ENCODE data around the gene PPP1R18. TPM values are rescaled to one million over a fixed set of nuclear protein-coding genes. Genes with fewer than 3 reads are reported as not detected.

PPP1R18 gene
- total and polyA plus RNA-seq, 2 of the 4 experiments (the other 2 are of a cell fraction), result 31.9 to 134 TPM

DNA sequence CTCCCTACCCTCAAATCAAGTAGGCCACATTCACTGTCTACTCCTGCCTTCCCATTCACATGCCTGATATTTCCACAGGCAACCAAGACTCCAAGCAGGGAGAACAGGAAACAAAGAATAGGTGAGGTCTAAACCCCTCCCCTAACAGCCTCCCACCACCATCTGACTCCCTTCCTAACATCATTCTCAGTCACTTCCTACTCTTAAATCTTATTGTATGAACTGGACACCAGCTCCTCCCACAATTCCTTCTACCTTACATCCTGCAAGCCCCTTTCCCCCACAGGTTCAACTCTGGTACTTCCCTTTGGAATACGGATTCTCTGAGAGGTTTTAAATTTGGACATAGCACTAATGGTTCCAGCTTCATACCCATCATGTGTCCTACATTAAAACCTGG lies 40.5 kb downstream of the PPP1R18 start:
- TF ChIP-seq MAFK (IDR thresholded peaks at IDR 0.05; ENCODE audit: low read depth, low read length), result no peak
- TF ChIP-seq, protein P1, sequence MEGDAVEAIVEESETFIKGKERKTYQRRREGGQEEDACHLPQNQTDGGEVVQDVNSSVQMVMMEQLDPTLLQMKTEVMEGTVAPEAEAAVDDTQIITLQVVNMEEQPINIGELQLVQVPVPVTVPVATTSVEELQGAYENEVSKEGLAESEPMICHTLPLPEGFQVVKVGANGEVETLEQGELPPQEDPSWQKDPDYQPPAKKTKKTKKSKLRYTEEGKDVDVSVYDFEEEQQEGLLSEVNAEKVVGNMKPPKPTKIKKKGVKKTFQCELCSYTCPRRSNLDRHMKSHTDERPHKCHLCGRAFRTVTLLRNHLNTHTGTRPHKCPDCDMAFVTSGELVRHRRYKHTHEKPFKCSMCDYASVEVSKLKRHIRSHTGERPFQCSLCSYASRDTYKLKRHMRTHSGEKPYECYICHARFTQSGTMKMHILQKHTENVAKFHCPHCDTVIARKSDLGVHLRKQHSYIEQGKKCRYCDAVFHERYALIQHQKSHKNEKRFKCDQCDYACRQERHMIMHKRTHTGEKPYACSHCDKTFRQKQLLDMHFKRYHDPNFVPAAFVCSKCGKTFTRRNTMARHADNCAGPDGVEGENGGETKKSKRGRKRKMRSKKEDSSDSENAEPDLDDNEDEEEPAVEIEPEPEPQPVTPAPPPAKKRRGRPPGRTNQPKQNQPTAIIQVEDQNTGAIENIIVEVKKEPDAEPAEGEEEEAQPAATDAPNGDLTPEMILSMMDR (conservative IDR thresholded peaks at IDR 0.05; ENCODE audit: low read depth, low read length), result no peak
- no peak for TF ChIP-seq RFX5 (IDR thresholded peaks at IDR 0.05; ENCODE audit: low read depth, low read length)
- no peak for TF ChIP-seq RCOR1 (IDR thresholded peaks at IDR 0.05; ENCODE audit: insufficient replicate concordance, low read length)
- TF ChIP-seq BHLHE40 (IDR thresholded peaks at IDR 0.05; ENCODE audit: low read depth, low read length), result no peak
- TF ChIP-seq, protein P2, sequence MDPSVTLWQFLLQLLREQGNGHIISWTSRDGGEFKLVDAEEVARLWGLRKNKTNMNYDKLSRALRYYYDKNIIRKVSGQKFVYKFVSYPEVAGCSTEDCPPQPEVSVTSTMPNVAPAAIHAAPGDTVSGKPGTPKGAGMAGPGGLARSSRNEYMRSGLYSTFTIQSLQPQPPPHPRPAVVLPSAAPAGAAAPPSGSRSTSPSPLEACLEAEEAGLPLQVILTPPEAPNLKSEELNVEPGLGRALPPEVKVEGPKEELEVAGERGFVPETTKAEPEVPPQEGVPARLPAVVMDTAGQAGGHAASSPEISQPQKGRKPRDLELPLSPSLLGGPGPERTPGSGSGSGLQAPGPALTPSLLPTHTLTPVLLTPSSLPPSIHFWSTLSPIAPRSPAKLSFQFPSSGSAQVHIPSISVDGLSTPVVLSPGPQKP (IDR thresholded peaks at IDR 0.05; ENCODE audit: borderline replicate concordance, low read depth, low read length), result no peak
- no peak for TF ChIP-seq SMC3 (IDR thresholded peaks at IDR 0.05; ENCODE audit: low read depth, low read length)
- no peak for TF ChIP-seq CEBPB (IDR thresholded peaks at IDR 0.05; ENCODE audit: low read depth, low read length)
- TF ChIP-seq POLR2A (IDR thresholded peaks at IDR 0.05; ENCODE audit: low read depth, low read length), result no peak
- no peak overlapping the region for H2AK5ac ChIP-seq (ENCODE audit: low read depth, low read length)
- no TSS peak for BruUV-seq (replicated peaks)
- H2BK20ac ChIP-seq (ENCODE audit: low read depth, low read length), result no peak overlapping the region
- no peak overlapping the region for H2BK15ac ChIP-seq (ENCODE audit: low read depth, low read length)
- no peak for ATAC-seq (ENCODE audit: low read depth)
- no peaks in the 10 kb centered on the region for H3K9me3 ChIP-seq (ENCODE audit: control insufficient read depth, insufficient read depth, low read length)
- no peak overlapping the region for H3K9ac ChIP-seq (ENCODE audit: low read depth, low read length)
- H3K18ac ChIP-seq (ENCODE audit: low read depth, low read length), result no peak overlapping the region
- no peak overlapping the region for H2BK120ac ChIP-seq (ENCODE audit: low read depth, low read length)
- no peak overlapping the region for H3K4ac ChIP-seq (ENCODE audit: low read depth, low read length)
- no peak overlapping the region for H4K91ac ChIP-seq (ENCODE audit: insufficient read depth, low read depth, low read length)
- H3K23ac ChIP-seq (ENCODE audit: low read depth, low read length), result no peak overlapping the region
- POLR2A ChIA-PET (ENCODE audit: unreplicated experiment), result no interaction called here
- H3K27ac ChIP-seq (ENCODE audit: insufficient read depth, low read length), result no peak overlapping the region
- no peak overlapping the region for H3K4me2 ChIP-seq (ENCODE audit: low read depth, low read length)
- H3K14ac ChIP-seq (replicated peaks; ENCODE audit: low read depth, low read length), result no peak overlapping the region
- no peak overlapping the region for H2AFZ ChIP-seq (replicated peaks; ENCODE audit: low read length, poor library complexity)
- no peak overlapping the region for H4K5ac ChIP-seq (ENCODE audit: low read depth, low read length)
- CTCF ChIA-PET, result no interaction called here
- no peak overlapping the region for H3K4me3 ChIP-seq (ENCODE audit: insufficient read depth, low read depth, low read length)
- H3K9me1 ChIP-seq (ENCODE audit: insufficient read depth, low read length), result no peaks in the 10 kb centered on the region; the same call in 1 of the 2 replicates
- H3K4me1 ChIP-seq (ENCODE audit: control insufficient read depth, insufficient read depth, low read length), result no peaks in the 10 kb centered on the region
- no peak overlapping the region for H4K8ac ChIP-seq (ENCODE audit: low read depth in 2 of 2, low read length in 2 of 2)
- peaks cover 4% of the 10 kb centered on the region; the same call in 1 of the 2 replicates for H4K20me1 ChIP-seq (ENCODE audit: insufficient read depth, low read length)
- H3K79me1 ChIP-seq (ENCODE audit: low read depth in 1 of 2, low read length in 2 of 2), result peaks cover 18 to 40% of the 10 kb centered on the region in 2 experiments; a peak in 3 of 4 replicates
- H3K27me3 ChIP-seq (ENCODE audit: control insufficient read depth, insufficient read depth, low read length), result no peaks in the 10 kb centered on the region
- H3K36me3 ChIP-seq (ENCODE audit: control insufficient read depth, insufficient read depth, low read length), result peaks cover 30% of the 10 kb centered on the region
- intact Hi-C loops (cut with micrococcal nuclease) (no loop called here), dilution Hi-C loops (cut with HindIII; ENCODE audit: low sequenced_read_pairs, unreplicated experiment) (no loop called here), in situ Hi-C loops (cut with MboI; ENCODE audit: low sequenced_read_pairs) (no loop called here)
- no peak overlapping the region for H2AK9ac ChIP-seq (replicated peaks; ENCODE audit: low read depth, low read length, poor library complexity)
- 60% methylated on average over 1 of the region's 1 CpG; no CpG with 5 or more reads in 1 of the 2 experiments for whole genome bisulfite sequencing, 2 experiments (ENCODE audit: extremely low coverage in 2 of 2, insufficient read length in 1 of 2)
- DNase-seq, result no peak
- no peak overlapping the region for H3K56ac ChIP-seq (ENCODE audit: extremely low read depth, insufficient read depth, low read length)
- no peak overlapping the region for H2BK5ac ChIP-seq (ENCODE audit: low read depth, low read length, poor library complexity, severe bottlenecking)

All from IMR-90 (cell line).